ENCODE results near the gene IL17RD.

- TF ChIP-seq CTCF (IDR thresholded peaks at IDR 0.05) (no peak), POLR2A (IDR thresholded peaks at IDR 0.05) (no peak)
These were observed 112.0 kb downstream of the IL17RD start for GRCh38 chr3:57053122-57053521.

Data from heart left ventricle (tissue), 13 donors.